ENCODE data around the gene TRAK1. TPM values are rescaled to one million over a fixed set of nuclear protein-coding genes. Genes with fewer than 3 reads are reported as not detected.

Gene TRAK1
- total RNA-seq, 6 donors from 2014 or later, result 46.7 to 107 (median 74.7) TPM

DNA sequence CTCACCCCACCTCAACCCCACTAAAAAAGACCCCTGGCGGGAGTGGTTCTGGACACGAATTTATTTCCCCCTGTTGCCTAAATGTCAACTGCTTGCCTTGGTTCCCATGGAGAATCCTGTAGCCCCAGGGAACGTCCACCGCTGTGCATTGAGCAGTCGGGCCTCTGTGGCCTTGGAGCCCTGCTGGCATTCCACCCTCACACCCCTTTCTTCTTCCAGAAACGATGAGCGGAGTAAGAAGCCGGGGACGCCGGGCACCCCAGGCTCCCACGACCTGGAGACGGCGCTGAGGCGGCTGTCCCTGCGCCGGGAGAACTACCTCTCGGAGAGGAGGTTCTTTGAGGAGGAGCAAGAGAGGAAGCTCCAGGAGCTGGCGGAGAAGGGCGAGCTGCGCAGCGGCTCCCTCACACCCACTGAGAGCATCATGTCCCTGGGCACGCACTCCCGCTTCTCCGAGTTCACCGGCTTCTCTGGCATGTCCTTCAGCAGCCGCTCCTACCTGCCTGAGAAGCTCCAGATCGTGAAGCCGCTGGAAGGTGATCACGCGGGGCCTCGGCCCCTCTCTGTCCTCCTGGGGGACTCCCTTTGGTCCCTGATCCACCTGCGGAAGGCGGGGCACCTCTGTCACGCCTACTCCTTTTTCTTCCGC lies 111.2 kb downstream of the TRAK1 start:
- Histone ChIP-seq H3K9me3 (no peaks in the 10 kb centered on the region), H3K4me1 (no peaks in the 10 kb centered on the region), H3K27ac (no peak overlapping the region), H3K27me3 (no peaks in the 10 kb centered on the region), H3K4me3 (no peak overlapping the region), H3K36me3 (peaks cover 34 to 92% (median 60%) of the 10 kb centered on the region in 4 donors)
- WGBS, 2 donors, result 94 to 95% methylated on average over 35 of the region's 35 CpGs
- ATAC-seq (ENCODE audit: low FRiP score in 2 of 2) (peak in 1 of 2 donors; percentile 15), DNase-seq (peak; percentile 15 to 76)
- TF ChIP-seq POLR2A (IDR thresholded peaks at IDR 0.05) (no peak), POLR2AphosphoS5 (IDR thresholded peaks at IDR 0.05) (no peak), EP300 (IDR thresholded peaks at IDR 0.05) (no peak)
- TF ChIP-seq, protein P1, sequence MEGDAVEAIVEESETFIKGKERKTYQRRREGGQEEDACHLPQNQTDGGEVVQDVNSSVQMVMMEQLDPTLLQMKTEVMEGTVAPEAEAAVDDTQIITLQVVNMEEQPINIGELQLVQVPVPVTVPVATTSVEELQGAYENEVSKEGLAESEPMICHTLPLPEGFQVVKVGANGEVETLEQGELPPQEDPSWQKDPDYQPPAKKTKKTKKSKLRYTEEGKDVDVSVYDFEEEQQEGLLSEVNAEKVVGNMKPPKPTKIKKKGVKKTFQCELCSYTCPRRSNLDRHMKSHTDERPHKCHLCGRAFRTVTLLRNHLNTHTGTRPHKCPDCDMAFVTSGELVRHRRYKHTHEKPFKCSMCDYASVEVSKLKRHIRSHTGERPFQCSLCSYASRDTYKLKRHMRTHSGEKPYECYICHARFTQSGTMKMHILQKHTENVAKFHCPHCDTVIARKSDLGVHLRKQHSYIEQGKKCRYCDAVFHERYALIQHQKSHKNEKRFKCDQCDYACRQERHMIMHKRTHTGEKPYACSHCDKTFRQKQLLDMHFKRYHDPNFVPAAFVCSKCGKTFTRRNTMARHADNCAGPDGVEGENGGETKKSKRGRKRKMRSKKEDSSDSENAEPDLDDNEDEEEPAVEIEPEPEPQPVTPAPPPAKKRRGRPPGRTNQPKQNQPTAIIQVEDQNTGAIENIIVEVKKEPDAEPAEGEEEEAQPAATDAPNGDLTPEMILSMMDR (IDR thresholded peaks at IDR 0.05), result no peak

DNA sequence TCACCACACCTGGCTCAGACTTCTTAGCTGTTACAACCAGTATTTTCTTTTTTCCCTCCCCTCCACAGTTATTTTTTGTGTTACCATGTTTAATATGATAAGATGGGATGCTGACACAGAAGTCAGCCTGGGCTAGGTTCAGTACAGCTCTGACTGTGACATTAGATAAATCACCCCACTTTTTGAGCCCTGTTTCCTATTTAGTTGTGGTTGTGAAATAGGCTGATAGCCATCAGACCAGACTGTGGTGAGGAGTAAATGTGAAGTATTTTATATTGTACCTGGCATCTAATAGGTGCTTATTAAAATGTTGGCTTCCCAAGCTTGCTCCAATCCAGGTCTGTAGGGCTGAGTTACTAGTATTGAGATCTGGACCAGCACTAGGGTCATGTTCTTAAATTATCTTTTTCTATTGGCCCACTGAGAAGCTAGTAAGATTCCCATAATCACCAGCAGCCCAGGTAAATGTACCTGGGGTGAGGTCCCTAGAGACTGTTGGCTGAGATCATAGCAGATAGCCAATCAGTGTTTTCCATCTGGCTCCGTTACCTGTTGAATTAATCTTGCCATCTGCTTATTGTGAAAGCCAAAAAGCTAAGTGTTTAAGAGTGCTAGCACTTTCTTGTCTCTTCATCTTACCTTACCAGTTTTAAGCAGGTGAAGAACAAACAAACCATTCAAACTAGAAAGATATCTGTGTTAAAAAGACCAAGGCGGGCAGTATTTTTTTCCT lies 113.9 kb downstream of the TRAK1 start:
- ATAC-seq (ENCODE audit: low FRiP score in 2 of 2), result no peak
- no peaks in the 10 kb centered on the region for H3K27me3 ChIP-seq

DNA sequence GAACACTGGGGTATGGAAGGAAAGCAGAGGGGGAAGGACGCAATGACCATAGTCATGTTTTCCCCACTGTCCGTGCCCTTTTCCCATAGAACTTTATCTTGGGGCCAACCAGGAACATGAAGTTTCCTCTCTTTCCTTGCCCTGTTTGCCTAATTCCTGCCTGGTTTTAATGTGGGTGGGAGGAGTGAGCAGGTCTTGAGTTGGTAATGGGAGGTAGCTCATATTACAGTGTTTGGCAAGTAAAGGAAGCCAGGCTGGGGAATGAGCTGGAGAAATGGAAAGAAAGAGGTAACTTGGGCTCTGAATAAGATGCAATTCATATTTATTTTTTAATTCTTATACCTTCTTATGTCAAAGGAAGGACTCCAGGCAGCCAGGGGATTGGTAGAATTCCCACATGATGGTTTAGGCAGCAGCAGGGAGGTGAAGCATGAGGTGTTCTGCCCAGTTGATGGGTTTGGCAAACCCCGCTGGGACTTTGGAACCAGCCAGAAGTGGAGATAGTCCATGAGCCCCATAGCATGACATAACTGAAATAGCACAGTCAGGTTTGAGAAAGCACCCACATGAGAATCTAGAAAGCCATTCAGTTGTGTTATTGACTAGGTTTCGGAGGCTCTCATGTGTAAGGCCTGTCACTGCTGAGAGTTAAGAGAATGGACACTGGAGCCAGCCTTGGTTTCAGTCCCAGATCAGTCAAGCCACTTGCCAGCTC lies 114.8 kb downstream of the TRAK1 start:
- DNase-seq, result peak in 1 of 2 donors; percentile 11
- Histone ChIP-seq H3K9me3 (no peaks in the 10 kb centered on the region), H3K4me3 (no peak overlapping the region), H3K4me1 (no peaks in the 10 kb centered on the region), H3K36me3 (peaks cover 11 to 89% (median 37%) of the 10 kb centered on the region in 4 donors), H3K27ac (no peak overlapping the region), H3K27me3 (no peaks in the 10 kb centered on the region)
- 96% methylated on average over 3 to 4 of the region's 4 CpGs for WGBS, 2 donors
- ATAC-seq (ENCODE audit: low FRiP score in 2 of 2), result no peak
- no peak for TF ChIP-seq EP300 (IDR thresholded peaks at IDR 0.05)
- no peak for TF ChIP-seq POLR2A (IDR thresholded peaks at IDR 0.05)
- TF ChIP-seq POLR2AphosphoS5 (IDR thresholded peaks at IDR 0.05), result no peak
- TF ChIP-seq, protein P1 (IDR thresholded peaks at IDR 0.05), result no peak

More for the DNA sequence above, 113.9 kb downstream of the TRAK1 start:
- peak in 1 of 2 donors; percentile 20 for DNase-seq
- H3K4me1 ChIP-seq, result no peaks in the 10 kb centered on the region
- H3K9me3 ChIP-seq, result no peaks in the 10 kb centered on the region
- TF ChIP-seq EP300 (IDR thresholded peaks at IDR 0.05) (no peak), POLR2A (IDR thresholded peaks at IDR 0.05) (no peak), POLR2AphosphoS5 (IDR thresholded peaks at IDR 0.05) (no peak)
- TF ChIP-seq, protein P1 (IDR thresholded peaks at IDR 0.05), result no peak
- H3K4me3 ChIP-seq, result no peak overlapping the region
- no peak overlapping the region for H3K27ac ChIP-seq
- WGBS, 2 donors, result 61 to 78% methylated on average over 2 of the region's 2 CpGs
- H3K36me3 ChIP-seq, result peaks cover 21 to 89% (median 39%) of the 10 kb centered on the region in 4 donors

DNA sequence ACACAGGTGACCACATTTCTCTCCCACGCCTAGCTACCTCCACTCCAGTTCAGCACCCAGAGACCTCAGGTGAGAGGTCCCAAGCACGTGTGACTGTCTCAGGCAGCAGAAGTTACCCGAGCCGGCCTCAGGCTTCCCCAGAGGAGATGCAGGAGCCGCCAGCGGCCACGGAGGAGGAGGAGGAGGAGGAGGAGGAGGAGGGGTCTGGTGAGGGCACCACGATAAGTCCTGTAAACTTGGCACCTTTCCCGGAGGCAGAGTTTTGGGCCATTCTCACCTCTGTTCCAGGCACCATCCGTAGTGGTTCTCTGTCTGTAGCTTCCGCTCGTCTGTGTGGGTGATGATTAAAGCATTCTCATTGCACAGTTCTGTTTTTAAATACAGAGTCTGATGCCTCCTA lies 118.8 kb downstream of the TRAK1 start:
- Histone ChIP-seq H3K27me3 (no peaks in the 10 kb centered on the region), H3K9me3 (no peaks in the 10 kb centered on the region), H3K4me3 (no peak overlapping the region), H3K36me3 (peaks cover 4 to 74% (median 22%) of the 10 kb centered on the region in 4 donors), H3K27ac (no peak overlapping the region), H3K4me1 (peaks cover 0 to 18% (median 11%) of the 10 kb centered on the region in 4 donors)
- DNase-seq (peak in 1 of 2 donors; percentile 31), ATAC-seq (ENCODE audit: low FRiP score in 2 of 2) (no peak)
- WGBS, 2 donors, result 78 to 86% methylated on average over 10 to 12 of the region's 12 CpGs
- TF ChIP-seq EP300 (IDR thresholded peaks at IDR 0.05) (no peak), POLR2AphosphoS5 (IDR thresholded peaks at IDR 0.05) (no peak)

DNA sequence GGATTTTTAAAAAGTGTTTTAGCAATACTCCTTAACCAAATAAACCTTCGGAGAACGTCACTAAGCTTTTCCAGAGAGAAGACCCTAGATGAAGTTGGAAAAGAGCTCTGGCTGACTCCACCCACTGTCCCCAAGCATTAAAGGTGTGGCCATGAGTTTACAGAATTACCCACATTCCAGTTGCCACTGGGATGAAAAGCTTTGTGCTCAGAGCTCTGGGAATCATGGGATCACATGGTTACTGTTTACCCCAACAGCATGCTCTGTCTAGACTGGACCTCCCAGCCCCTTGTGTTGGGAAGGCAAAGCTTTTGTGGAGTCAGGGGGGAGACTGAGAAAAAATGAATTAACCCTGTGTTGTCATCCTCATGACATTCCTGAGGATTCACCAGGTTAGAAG lies 119.6 kb downstream of the TRAK1 start:
- Histone ChIP-seq H3K9me3 (no peaks in the 10 kb centered on the region), H3K27ac (no peak overlapping the region), H3K4me1 (peaks cover 0 to 18% (median 12%) of the 10 kb centered on the region in 4 donors), H3K4me3 (no peak overlapping the region), H3K36me3 (peaks cover 4 to 69% (median 22%) of the 10 kb centered on the region in 4 donors), H3K27me3 (no peaks in the 10 kb centered on the region)
- no peak for ATAC-seq (ENCODE audit: low FRiP score in 2 of 2)
- 65 to 88% methylated on average over 2 of the region's 2 CpGs for WGBS, 2 donors
- TF ChIP-seq EP300 (IDR thresholded peaks at IDR 0.05), result no peak
- TF ChIP-seq, protein P1 (IDR thresholded peaks at IDR 0.05), result no peak
- TF ChIP-seq POLR2A (IDR thresholded peaks at IDR 0.05), result no peak
- TF ChIP-seq POLR2AphosphoS5 (IDR thresholded peaks at IDR 0.05), result no peak
- no peak for DNase-seq
